Measurements from ENCODE around the gene HOXC10. TPM values are rescaled to one million over a fixed set of nuclear protein-coding genes. Genes with fewer than 3 reads are reported as not detected.

HOXC10 gene
- total and polyA plus RNA-seq, 9 donors, result 0.15 to 15.4 (median 2.0) TPM; not detected in 2

- peaks cover 2% of the 10 kb centered on the region for H3K4me1 ChIP-seq (ENCODE audit: insufficient read depth)
- TF ChIP-seq CTCF (IDR thresholded peaks at IDR 0.05), result no peak
- no peak for TF ChIP-seq EP300 (IDR thresholded peaks at IDR 0.05)
- no peak for TF ChIP-seq POLR2A (IDR thresholded peaks at IDR 0.05)
- H3K36me3 ChIP-seq, result no peaks in the 10 kb centered on the region
- intact Hi-C loops (cut with DNase I), result no loop called here
- H3K9me3 ChIP-seq, result no peaks in the 10 kb centered on the region
- 5 to 13% (median 7%) methylated on average over 21 of the region's 21 CpGs for WGBS, 3 donors
- no peak within 1 kb of the TSS for H3K27ac ChIP-seq
- H3K27me3 ChIP-seq, result no peaks in the 10 kb centered on the region
- H3K4me3 ChIP-seq, result peak within 1 kb of the TSS; percentile 31
- DNase-seq, result no peak
These were observed 12.2 kb upstream of the HOXC10 start, which contains the start of gene HOXC11 for GRCh38 chr12:53972722-53973235. Gene HOXC11, plus strand, starts transcription at chr12:53973126. Its CDS starts 116 bp downstream, at chr12:53973242.

DNA sequence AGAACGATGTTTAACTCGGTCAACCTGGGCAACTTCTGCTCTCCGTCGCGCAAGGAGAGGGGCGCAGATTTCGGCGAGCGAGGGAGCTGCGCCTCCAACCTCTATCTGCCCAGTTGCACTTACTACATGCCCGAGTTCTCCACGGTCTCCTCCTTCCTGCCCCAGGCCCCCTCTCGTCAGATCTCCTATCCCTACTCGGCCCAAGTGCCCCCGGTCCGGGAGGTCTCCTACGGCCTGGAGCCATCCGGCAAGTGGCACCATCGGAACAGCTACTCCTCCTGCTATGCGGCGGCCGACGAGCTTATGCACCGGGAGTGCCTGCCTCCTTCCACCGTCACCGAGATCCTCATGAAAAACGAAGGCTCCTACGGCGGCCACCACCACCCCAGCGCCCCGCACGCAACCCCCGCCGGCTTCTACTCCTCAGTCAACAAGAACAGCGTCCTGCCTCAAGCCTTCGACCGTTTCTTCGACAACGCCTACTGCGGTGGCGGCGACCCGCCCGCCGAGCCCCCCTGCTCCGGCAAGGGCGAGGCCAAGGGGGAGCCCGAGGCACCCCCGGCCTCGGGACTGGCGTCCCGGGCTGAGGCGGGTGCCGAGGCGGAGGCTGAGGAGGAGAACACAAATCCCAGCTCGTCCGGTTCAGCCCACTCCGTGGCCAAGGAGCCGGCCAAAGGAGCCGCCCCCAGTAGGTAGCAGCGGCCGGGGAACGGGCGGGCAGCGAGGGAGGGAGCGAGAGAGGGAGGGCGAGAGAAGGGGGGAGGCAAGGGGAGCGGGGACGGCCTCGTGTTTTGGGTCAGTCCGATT, 11.5 kb upstream of the HOXC10 start:
- Histone ChIP-seq H3K27ac (no peak overlapping the region), H3K4me1 (ENCODE audit: insufficient read depth) (peaks cover 2% of the 10 kb centered on the region), H3K9me3 (no peaks in the 10 kb centered on the region), H3K27me3 (no peaks in the 10 kb centered on the region), H3K36me3 (no peaks in the 10 kb centered on the region), H3K4me3 (peak overlapping the region; percentile 31)
- DNase-seq, result peak in 1 of 5 donors; percentile 34
- WGBS, 3 donors, result 3 to 5% (median 4%) methylated on average over 60 to 71 of the region's 71 CpGs
- intact Hi-C loops (cut with DNase I), result no loop called here
- TF ChIP-seq EP300 (IDR thresholded peaks at IDR 0.05) (no peak), POLR2A (IDR thresholded peaks at IDR 0.05) (no peak), CTCF (IDR thresholded peaks at IDR 0.05) (no peak)

GRCh38 chr12:53974084-53975063, 10.6 kb upstream of the HOXC10 start, which contains the start of gene HOTAIR:
Gene HOTAIR, minus strand, starts transcription at chr12:53974954.
- no peak within 1 kb of the TSS for H3K27ac ChIP-seq
- no peaks in the 10 kb centered on the region for H3K9me3 ChIP-seq
- whole genome bisulfite sequencing, 3 donors, result 2 to 3% (median 3%) methylated on average over 51 to 63 of the region's 63 CpGs
- no peaks in the 10 kb centered on the region for H3K27me3 ChIP-seq
- no peaks in the 10 kb centered on the region for H3K36me3 ChIP-seq
- intact Hi-C loops (cut with DNase I), result no loop called here
- peak within 1 kb of the TSS; percentile 31 for H3K4me3 ChIP-seq
- H3K4me1 ChIP-seq (ENCODE audit: insufficient read depth), result peaks cover 2% of the 10 kb centered on the region
- TF ChIP-seq POLR2A (IDR thresholded peaks at IDR 0.05) (no peak), EP300 (IDR thresholded peaks at IDR 0.05) (no peak), CTCF (IDR thresholded peaks at IDR 0.05) (no peak)
- peak in 1 of 5 donors; percentile 48 for DNase-seq

DNA sequence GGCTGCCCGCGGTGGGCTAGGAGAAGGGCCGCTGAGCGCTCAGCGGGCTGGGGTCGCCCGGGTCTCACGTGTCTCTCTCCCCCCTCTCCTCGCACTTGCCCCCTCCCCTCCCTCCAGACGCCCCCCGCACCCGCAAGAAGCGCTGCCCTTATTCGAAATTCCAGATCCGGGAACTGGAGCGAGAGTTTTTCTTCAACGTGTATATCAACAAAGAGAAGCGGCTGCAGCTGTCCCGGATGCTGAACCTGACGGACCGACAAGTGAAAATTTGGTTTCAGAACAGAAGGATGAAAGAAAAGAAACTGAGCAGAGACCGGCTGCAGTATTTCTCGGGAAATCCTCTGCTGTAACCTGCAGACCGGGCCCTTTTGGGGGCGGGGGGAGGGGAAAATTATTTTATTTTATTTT, 9.9 kb upstream of the HOXC10 start:
- peaks cover 2% of the 10 kb centered on the region for H3K4me1 ChIP-seq (ENCODE audit: insufficient read depth)
- no peaks in the 10 kb centered on the region for H3K36me3 ChIP-seq
- H3K9me3 ChIP-seq, result no peaks in the 10 kb centered on the region
- WGBS, 3 donors, result 3 to 4% (median 3%) methylated on average over 25 of the region's 25 CpGs
- DNase-seq, result no peak
- H3K27ac ChIP-seq, result no peak overlapping the region
- intact Hi-C loops (cut with DNase I), result no loop called here
- H3K27me3 ChIP-seq, result no peaks in the 10 kb centered on the region
- no peak for TF ChIP-seq EP300 (IDR thresholded peaks at IDR 0.05)
- no peak for TF ChIP-seq CTCF (IDR thresholded peaks at IDR 0.05)
- TF ChIP-seq POLR2A (IDR thresholded peaks at IDR 0.05), result no peak
- H3K4me3 ChIP-seq, result peak overlapping the region; percentile 31

All from ovary (tissue), 9 donors.